MM.1S (cell line): Measurements from ENCODE around the gene LGR5.

Experiments
- DNase-seq: peaks from one replicate; pipeline ENCODE4 v3.0.0-alpha.2; 2015
- H2AFZ ChIP-seq: fragments of 300-600 bp; sonication (generic); 2 replicates; pipeline ENCODE4 v1.6.0; 2016; ENCODE audit warnings: antibody characterized with exemption, low read length
- H3F3A ChIP-seq: fragments of 300-600 bp; sonication (generic); 2 replicates; pipeline ENCODE4 v1.6.1; 2016; ENCODE audit warnings: mild to moderate bottlenecking, antibody characterized with exemption, low read length, moderate library complexity, mixed read lengths; ENCODE audit not compliant: insufficient read depth
- H3K27ac ChIP-seq: fragments of 300-600 bp; sonication (generic); 2 replicates; pipeline ENCODE4 v1.5.1; 2016; ENCODE audit warnings: mild to moderate bottlenecking, low read length
- H3K27me3 ChIP-seq: fragments of 300-600 bp; sonication (generic); replicated peaks from 2 replicates; pipeline ENCODE4 v1.6.0; 2016; ENCODE audit warnings: low read length; ENCODE audit not compliant: insufficient read depth
- H3K36me3 ChIP-seq: fragments of 300-600 bp; sonication (generic); replicated peaks from 2 replicates; pipeline ENCODE4 v1.6.1; 2016; ENCODE audit warnings: mild to moderate bottlenecking, low read length, mixed read lengths; ENCODE audit not compliant: insufficient read depth
- H3K4me1 ChIP-seq: fragments of 300-600 bp; sonication (generic); 2 replicates; pipeline ENCODE4 v1.6.1; 2016; ENCODE audit warnings: low read length, mixed read lengths
- H3K4me2 ChIP-seq: fragments of 300-600 bp; sonication (generic); 2 replicates; pipeline ENCODE4 v1.6.0; 2016; ENCODE audit warnings: low read depth, low read length
- H3K4me3 ChIP-seq: fragments of 300-600 bp; sonication (generic); 2 replicates; pipeline ENCODE4 v1.5.1; 2016; ENCODE audit warnings: low read length, mixed read lengths
- H3K79me2 ChIP-seq: fragments of 300-600 bp; sonication (generic); 2 replicates; pipeline ENCODE4 v1.6.1; 2016; ENCODE audit warnings: mixed run types, low read length, mixed read lengths
- H3K9ac ChIP-seq: fragments of 300-600 bp; sonication (generic); 2 replicates; pipeline ENCODE4 v1.6.1; 2016; ENCODE audit warnings: low read length, mixed read lengths
- H3K9me2 ChIP-seq: fragments of 300-600 bp; sonication (generic); replicated peaks from 2 replicates; pipeline ENCODE4 v1.6.1; 2016; ENCODE audit warnings: mild to moderate bottlenecking, low read length, mixed read lengths; ENCODE audit not compliant: insufficient read depth
- H3K9me3 ChIP-seq: fragments of 300-600 bp; sonication (generic); replicated peaks from 2 replicates; pipeline ENCODE4 v1.6.1; 2016; ENCODE audit warnings: mild to moderate bottlenecking, low read length, mixed read lengths; ENCODE audit not compliant: insufficient read depth
- H4K20me1 ChIP-seq: fragments of 300-600 bp; sonication (generic); 2 replicates; pipeline ENCODE4 v1.6.1; 2016; ENCODE audit warnings: mild to moderate bottlenecking, low read length, moderate library complexity, mixed read lengths; ENCODE audit not compliant: insufficient read depth
- CTCF ChIP-seq: fragments of 300-600 bp; sonication (generic); IDR thresholded peaks from 2 replicates; pipeline ENCODE4 v1.5.1; 2016; ENCODE audit warnings: antibody characterized with exemption, low read length, mixed read lengths
- EZH2 ChIP-seq: fragments of 300-600 bp; sonication (generic); optimal IDR thresholded peaks from 2 replicates; pipeline ENCODE3; 2017; ENCODE audit warnings: low read depth, mild to moderate bottlenecking, antibody characterized with exemption, low read length, mixed read lengths
- EZH2phosphoT487 ChIP-seq: fragments of 300-600 bp; sonication (generic); IDR thresholded peaks from 2 replicates; pipeline ENCODE4 v1.6.1; 2018; ENCODE audit warnings: antibody characterized with exemption, low read length

The LGR5 gene

GRCh38 chr12:71439613-71440344 is at the start of gene LGR5:
LGR5 (plus strand) TSS chr12:71439798; CDS start chr12:71440081, 283 bp downstream.
- no peaks in the 10 kb centered on the region for H4K20me1 ChIP-seq
- no peaks in the 10 kb centered on the region for H3K9me3 ChIP-seq
- no peak within 1 kb of the TSS for H3K27ac ChIP-seq
- H3K4me1 ChIP-seq = no peaks in the 10 kb centered on the region
- H3K9ac ChIP-seq = no peak within 1 kb of the TSS
- H3K4me2 ChIP-seq = peak within 1 kb of the TSS; percentile 88
- H2AFZ ChIP-seq = peak within 1 kb of the TSS; percentile 77
- no peaks in the 10 kb centered on the region for H3F3A ChIP-seq
- no peak for TF ChIP-seq EZH2phosphoT487
- TF ChIP-seq CTCF = no peak
- no peak for TF ChIP-seq EZH2
- H3K4me3 ChIP-seq = peak within 1 kb of the TSS; percentile 50
- H3K9me2 ChIP-seq = no peaks in the 10 kb centered on the region
- H3K36me3 ChIP-seq = no peaks in the 10 kb centered on the region
- DNase-seq = no peak
- H3K27me3 ChIP-seq = no peaks in the 10 kb centered on the region
- H3K79me2 ChIP-seq = no peaks in the 10 kb centered on the region

DNA sequence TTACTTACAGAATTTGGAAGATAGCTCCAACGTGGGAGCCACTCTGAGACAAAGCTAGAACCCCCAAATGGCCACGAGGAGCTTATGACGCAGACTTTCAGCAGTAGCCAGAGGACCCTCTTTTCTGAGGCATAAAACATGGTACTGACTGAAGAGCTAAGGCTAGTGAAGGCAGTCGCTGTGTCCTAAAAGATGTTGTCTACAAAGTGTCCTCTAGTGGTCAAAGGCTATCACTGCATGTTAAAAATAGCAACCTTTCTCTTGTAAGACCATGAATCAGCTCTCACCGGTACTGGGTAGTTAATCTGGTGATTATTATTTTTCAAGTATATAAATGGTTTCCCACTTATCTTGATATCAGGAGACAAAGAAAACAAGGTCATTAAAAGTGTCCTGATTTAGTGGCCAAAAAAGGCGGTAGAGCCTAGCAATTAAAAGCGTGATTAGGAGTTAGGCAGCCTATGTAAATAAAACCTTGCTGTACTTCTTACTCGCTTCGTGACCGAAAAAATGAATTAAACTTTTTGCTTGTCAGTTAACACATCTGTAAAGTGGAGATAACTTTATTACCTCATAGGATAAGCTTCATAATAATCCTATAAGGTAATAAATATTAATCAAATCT is 47.0 kb upstream of the LGR5 start:
- H3K9me2 ChIP-seq = no peaks in the 10 kb centered on the region; the same call in 1 of the 2 replicates
- H4K20me1 ChIP-seq = no peaks in the 10 kb centered on the region
- H2AFZ ChIP-seq = no peak overlapping the region
- no peaks in the 10 kb centered on the region for H3K27me3 ChIP-seq
- no peaks in the 10 kb centered on the region for H3K36me3 ChIP-seq
- no peaks in the 10 kb centered on the region for H3K79me2 ChIP-seq
- no peak overlapping the region for H3K27ac ChIP-seq
- no peak overlapping the region for H3K9ac ChIP-seq
- no peak overlapping the region for H3K4me3 ChIP-seq
- no peaks in the 10 kb centered on the region for H3F3A ChIP-seq
- DNase-seq = peak; percentile 72
- no peak overlapping the region for H3K4me2 ChIP-seq
- H3K9me3 ChIP-seq = no peaks in the 10 kb centered on the region
- H3K4me1 ChIP-seq = no peaks in the 10 kb centered on the region
- TF ChIP-seq EZH2phosphoT487 (no peak), CTCF (peak; percentile 82), EZH2 (no peak)

GRCh38 chr12:71393625-71394024 is 46.0 kb upstream of the LGR5 start:
- H3K4me2 ChIP-seq = no peak overlapping the region
- no peak overlapping the region for H2AFZ ChIP-seq
- H3K36me3 ChIP-seq = no peaks in the 10 kb centered on the region
- no peaks in the 10 kb centered on the region for H3K27me3 ChIP-seq
- H3K4me1 ChIP-seq = no peaks in the 10 kb centered on the region
- no peaks in the 10 kb centered on the region for H4K20me1 ChIP-seq
- no peaks in the 10 kb centered on the region for H3K9me2 ChIP-seq
- H3K4me3 ChIP-seq = no peak overlapping the region
- DNase-seq = no peak
- H3K9ac ChIP-seq = no peak overlapping the region
- no peaks in the 10 kb centered on the region for H3K79me2 ChIP-seq
- no peaks in the 10 kb centered on the region for H3F3A ChIP-seq
- H3K9me3 ChIP-seq = no peaks in the 10 kb centered on the region
- TF ChIP-seq CTCF (no peak), EZH2phosphoT487 (no peak), EZH2 (no peak)
- H3K27ac ChIP-seq = no peak overlapping the region
